Right hindlimb (tissue), 1 donor: Measurements from ENCODE around the gene NRDC.

Experiments
- DNase-seq: peaks from one replicate; pipeline ENCODE4 v3.0.0-alpha.2; 2018

Gene NRDC

GRCh38 chr1:51758310-51758709 lies 120.2 kb downstream of the NRDC start:
- no peak for DNase-seq

GRCh38 chr1:51756290-51756689 lies 122.2 kb downstream of the NRDC start:
- no peak for DNase-seq

- DNase-seq: no peak
Measured at GRCh38 chr1:51755437-51755836, 123.1 kb downstream of the NRDC start.

- no peak for DNase-seq
Measured at GRCh38 chr1:51754666-51755065, 123.9 kb downstream of the NRDC start.

- DNase-seq: no peak
Measured at GRCh38 chr1:51753969-51754368, 124.6 kb downstream of the NRDC start.

GRCh38 chr1:51752073-51752948 lies 126.2 kb downstream of the NRDC start:
- no peak for DNase-seq

GRCh38 chr1:51750729-51751128 lies 127.8 kb downstream of the NRDC start:
- DNase-seq: no peak

- DNase-seq: no peak
Measured at GRCh38 chr1:51750218-51750617, 128.3 kb downstream of the NRDC start.

- DNase-seq: no peak
Measured at GRCh38 chr1:51749151-51749550, 129.4 kb downstream of the NRDC start.

GRCh38 chr1:51745304-51745570 lies 133.3 kb downstream of the NRDC start:
- DNase-seq: no peak

- DNase-seq: no peak
Measured at GRCh38 chr1:51744506-51745303, 133.8 kb downstream of the NRDC start.

GRCh38 chr1:51741121-51741681 lies 137.3 kb downstream of the NRDC start:
- no peak for DNase-seq

GRCh38 chr1:51740652-51741051 lies 137.9 kb downstream of the NRDC start:
- DNase-seq: no peak
